ACHN (cell line): Measurements from ENCODE around the gene CTNNB1.

ENCODE experiments used
- DNase-seq: peaks from one replicate; pipeline ENCODE4 v3.0.0-alpha.2; 2015
- in situ Hi-C: cut with HindIII; loops from 2 replicates; pipeline ENCODE4 v1.10.0; 2017; ENCODE audit warnings: low sequenced_read_pairs, low pct_ligation_motif_present, low pct_unique_long_range_greater_than_20kb

The CTNNB1 gene

DNA sequence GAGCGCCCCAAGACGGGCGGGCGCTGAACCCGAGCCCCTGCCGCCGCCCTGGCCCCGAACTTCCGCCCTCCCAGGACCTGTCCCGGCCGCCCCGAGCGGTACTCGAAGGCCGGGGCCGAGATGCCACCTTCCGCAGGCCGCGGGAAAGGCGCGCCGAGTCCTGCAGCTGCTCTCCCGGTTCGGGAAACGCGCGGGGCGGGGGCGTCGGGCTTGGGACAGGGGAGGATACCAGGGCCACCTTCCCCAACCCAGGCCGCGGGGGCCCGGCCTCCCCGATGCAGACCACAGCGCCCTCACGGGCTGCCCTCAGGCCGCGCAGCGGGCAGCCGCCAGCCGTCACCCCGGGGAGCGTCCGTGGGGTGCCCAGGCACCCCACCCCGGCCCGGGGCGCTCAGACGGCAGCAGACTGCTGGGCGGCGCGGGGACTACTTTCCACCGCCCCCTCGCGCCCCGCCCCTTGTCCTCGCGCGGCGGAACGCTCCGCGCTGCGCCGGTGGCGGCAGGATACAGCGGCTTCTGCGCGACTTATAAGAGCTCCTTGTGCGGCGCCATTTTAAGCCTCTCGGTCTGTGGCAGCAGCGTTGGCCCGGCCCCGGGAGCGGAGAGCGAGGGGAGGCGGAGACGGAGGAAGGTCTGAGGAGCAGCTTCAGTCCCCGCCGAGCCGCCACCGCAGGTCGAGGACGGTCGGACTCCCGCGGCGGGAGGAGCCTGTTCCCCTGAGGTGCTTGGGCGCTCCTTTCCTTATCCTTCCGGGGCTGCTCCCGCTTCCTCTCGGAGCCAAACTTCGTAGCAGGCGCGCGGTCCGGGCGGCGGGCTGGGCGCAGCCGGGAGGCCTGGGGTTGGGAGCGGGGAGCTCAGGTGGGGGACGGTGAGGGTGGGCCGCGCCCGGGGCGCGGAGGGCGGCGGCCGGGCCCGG lies at the start of gene CTNNB1:
Gene CTNNB1, plus strand, starts transcription at position 556 of the 916 bp plus-strand sequence. CDS start 24,564 bp downstream, outside the sequence.
- in situ Hi-C loops: no loop called here
- peak; percentile 91 for DNase-seq

DNA sequence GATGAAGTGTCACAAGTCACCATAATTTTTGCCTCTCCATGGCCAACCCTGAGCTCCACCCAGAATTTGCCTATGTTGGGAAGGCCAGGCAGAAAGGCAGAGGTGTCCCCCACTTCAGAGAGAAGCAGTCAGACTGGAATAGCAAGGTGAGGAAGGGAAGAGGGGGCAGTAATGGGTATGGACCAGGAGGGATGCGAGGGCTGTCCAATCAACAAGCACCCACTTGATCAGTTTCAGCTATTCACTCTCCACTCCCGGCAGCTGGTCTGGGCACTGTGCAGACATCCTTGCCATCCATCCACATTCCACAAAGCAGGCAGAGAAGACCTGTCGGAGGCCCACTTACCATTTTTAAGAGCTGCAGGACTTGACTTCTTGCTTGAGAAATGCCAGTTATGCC lies 43.5 kb upstream of the CTNNB1 start:
- no peak for DNase-seq
- in situ Hi-C loops: no loop called here

DNA sequence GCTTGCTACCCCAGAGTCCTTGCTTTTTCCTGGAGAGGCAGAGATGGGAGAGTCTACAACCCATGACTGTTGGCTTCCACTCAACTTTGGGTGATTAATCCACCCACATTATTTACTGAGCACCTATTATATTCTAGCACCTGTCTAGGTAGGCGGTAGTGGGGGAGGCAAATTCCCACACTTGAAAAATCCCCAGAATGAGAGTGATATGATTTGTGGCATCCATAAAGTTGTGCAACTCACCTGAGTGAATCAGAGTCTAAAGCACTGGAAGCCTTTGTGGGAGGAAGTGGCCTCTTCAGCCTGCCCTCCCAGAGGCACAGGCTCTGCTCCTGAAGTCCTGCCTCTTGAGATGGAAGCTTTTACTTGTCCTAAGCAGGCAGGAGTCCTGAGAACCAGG lies 40.4 kb upstream of the CTNNB1 start:
- DNase-seq: no peak
- in situ Hi-C loops: no loop called here

DNA sequence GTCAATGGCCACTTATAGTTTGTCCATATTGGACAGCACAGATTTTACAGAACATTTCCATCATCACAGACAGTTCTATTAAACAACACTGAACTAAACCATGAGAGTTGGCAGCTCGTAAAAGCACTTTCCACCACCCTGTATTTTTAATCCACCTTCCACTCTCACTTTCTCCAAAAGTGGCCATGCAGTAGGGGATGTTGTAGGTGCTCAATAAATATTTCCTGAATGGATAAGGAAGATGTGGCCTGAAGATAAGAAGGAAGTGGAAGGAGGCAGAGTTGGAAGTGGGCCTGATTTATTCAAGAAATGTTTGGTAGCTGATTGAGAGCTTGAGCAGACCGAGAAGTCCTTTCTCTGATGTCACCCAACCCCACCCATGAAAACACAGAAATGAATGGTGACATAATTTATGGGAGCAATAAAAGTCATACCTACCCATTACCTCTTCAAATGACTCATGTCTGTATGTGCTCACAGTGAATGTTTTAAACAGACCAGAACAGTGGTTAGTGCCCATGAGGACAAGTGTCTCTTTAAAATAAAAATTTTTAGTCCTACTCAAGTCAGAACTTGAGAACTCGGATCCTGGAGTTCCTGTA lies 39.6 kb upstream of the CTNNB1 start:
- no peak for DNase-seq
- in situ Hi-C loops: no loop called here

DNA sequence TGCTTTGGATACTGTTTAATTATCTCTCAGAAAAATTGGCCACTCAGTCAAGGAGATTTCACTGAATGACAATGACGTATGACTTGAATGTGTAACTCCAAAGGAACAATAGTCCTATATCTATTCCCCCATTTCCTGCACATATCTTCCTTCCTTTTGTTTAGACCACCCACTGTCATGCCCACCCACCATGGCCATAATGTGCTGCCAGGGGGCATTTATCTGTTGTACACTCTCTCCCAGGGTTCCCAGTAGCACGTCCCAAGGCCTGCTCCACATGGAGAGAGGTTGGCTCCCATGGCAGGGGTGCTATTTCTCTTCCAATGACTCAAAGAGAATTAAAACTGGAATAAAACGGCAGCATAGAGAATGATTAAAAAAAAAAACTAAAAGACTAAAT lies 36.8 kb upstream of the CTNNB1 start:
- in situ Hi-C loops: no loop called here
- DNase-seq: no peak

DNA sequence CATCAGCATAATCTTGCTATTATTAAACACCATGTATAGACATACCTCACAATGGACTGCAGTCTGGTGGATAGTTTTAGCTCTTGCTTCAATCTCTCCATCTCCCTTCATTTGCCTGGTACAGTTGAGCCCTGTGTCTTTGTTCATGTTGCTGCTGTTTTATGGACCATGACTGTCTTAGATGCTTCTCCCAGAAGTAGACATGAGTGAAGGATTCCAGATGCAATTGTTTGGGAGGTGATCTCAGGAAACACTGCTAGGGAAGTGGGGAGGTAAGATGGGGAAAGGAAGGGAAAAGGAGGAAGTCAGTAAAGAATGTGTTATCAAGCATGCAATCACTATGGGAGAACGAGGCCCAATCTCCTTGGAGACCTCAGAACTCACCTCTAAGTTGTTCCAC lies 36.3 kb upstream of the CTNNB1 start:
- in situ Hi-C loops: no loop called here

DNA sequence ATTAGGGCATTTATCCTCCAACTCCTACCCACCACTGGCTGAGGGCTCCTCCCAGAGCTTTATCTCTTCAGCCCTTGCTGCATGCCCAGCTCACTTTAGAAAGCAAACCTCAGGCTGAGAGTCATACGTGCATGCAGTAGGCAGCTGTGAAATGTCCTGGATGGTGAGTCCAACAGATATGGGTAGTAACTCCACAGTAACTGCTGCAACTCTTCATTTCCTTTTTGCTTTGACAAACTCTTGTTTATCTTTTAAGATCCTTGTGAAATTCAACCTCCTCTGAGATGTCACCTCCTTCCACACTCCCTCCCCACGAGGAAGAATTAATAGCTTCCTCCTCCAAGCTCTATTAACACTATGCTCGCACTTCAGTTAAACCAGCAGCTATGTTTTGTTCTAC lies 35.9 kb upstream of the CTNNB1 start:
- DNase-seq: no peak
- in situ Hi-C loops: no loop called here

More for the DNA sequence above, 36.3 kb upstream of the CTNNB1 start:
- no peak for DNase-seq

DNA sequence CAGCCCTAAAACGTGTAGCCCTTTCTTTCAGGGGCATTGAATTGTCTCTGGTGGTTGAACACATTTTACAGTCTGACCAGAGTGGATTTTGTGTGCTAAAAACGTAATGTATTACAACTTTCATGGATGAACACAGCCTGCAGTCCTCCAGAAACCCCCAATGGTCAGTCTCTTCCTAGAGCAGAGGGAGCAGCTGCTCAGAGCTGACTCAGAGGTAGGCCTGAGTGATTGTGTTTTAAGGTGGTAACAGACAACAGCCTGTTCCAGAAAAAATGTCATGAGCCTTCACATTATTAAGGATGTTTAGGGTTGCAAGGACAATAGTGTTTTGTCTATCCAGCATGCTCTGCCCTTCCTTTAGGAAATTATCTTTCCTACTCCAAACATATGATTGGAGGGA lies 34.5 kb upstream of the CTNNB1 start:
- in situ Hi-C loops: no loop called here
- no peak for DNase-seq

DNA sequence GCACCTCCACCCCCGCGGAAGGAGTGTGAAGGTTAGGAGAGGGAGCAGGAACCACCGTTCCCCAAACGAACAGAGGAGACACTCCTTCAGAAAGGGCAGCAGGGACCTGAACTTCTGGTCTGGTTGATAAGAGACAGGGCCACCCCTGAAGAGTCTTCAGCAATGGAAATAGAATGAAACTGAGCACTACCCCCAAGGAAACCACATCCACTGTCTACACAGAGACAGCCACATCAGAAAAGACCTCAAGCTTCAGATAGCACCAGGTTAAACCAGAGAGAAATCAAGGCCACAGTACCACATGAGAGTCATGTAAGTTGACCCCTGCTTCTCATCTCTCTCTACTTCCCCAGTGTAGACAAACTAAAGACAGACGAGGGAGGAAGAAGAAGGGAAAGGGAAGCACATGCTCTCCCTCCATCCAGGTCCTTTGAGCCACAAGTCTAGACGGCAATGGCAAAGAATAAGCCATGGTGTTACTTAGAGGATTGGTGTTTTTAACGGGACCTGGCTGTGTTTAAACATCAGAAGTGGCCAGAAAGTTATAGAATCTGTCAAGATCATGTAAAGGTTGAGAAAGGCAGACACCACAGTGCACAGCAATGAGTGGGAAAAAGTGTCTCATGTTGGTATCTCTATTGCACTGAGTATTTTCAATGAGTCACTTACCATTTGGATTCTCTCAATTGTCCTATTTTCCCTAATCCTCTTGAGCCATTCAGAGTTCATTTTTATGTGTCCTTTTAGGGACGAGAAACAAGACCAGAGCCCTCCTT lies 31.4 kb upstream of the CTNNB1 start:
- DNase-seq: no peak
- in situ Hi-C loops: no loop called here

DNA sequence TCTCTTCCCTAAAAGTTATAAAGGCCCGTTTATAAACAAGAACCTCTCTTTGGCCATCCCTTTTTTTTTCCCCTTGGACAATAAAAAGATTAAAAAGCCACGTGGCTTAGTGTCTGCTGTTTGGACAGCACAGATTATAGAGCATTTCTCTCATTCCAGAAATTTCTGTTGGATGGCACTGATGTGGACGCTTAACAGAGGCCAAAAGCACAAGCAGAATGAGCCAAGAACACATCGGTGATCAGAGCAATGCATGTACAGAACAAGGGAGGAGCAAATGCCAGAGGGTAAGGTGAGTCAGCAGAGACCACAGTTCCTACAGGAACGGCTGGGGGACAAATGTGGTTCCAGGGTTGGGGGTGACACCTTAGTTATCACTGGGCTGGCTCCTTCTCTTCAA lies 30.3 kb upstream of the CTNNB1 start:
- DNase-seq: no peak
- in situ Hi-C loops: no loop called here

DNA sequence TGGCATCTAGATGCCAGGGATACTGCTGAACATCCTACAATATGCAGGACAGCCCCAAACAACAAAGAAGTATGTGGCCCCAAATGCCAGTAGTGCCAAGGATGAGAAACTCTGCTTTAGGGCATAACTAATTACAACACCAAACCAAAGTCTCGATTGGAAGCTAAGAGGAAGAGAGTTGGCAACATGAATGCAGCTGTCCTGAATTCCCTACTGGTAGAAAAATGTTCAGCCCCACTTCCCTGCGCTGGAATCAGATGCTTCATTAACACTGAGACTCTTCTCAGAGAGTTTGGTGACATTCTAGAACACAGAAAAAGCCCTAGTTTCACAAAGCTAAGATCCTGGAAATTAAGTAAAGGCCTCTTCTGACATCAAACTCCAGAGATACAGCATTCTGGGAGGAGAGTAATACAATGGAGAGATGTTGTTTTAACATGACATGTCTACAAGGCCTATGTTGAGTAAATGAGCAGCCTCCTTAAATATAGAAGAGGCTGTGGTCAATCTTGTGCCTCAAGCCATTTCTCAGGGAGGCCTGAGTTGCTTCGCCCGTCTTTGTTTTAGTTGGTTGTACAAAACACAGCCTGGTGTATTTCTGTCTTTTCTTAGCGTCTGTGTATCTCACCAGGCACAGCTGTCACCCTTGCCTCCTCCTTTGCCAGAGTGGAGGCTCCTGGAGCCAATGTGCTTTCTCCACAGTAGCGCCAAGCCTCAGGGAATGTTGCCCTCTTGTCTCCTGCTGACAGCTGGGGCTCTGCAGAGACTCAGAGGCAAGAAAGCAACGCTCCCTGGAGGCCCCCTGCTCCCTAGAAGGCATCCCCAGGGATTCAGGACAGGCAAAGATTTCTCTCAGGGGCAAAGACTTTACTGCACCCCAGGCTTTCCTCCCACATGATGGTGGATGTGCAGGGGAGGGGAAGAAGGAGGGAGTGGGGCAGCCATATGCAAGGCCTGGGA lies 25.1 kb upstream of the CTNNB1 start:
- in situ Hi-C loops: no loop called here
- DNase-seq: no peak

DNA sequence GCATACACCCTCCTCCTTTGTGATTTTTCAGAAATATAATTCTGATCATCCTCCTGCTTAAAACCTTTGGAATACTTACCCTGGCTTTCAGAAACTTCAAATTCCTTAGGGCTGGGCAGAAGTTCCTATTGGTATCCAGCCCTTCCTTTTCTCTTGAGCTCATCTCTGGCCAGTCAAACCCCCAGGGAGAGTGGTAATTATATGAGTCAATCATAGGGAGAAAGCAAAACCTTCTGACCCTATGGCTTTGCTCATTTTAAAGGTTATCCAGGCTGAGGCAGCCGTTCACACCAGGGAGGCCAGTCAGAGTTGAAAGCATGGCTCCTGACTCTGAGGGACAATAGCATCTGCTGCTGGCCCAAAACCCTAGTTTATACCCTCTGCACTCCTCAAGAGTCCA lies 23.9 kb upstream of the CTNNB1 start:
- in situ Hi-C loops: no loop called here
- no peak for DNase-seq

DNA sequence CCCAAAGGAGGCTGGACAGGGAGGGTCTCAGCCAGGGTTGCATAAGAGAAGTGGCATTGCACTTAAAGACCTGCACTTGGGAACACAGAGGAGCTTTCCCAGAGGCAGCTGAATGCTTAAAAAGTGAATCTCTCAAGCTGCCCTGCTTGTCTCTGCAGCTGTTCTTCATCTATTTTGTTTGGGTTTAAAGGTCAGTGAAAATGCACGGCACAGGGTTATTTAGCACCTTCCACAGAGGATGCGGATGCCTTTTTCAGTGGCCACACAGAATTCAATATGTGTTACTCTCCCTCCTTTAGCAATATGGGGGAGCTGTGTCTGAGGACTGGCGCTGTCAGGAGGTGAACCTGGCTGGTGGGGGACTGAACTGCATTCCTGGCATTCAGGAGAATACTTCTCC lies 22.7 kb upstream of the CTNNB1 start:
- in situ Hi-C loops: no loop called here
- no peak for DNase-seq

DNA sequence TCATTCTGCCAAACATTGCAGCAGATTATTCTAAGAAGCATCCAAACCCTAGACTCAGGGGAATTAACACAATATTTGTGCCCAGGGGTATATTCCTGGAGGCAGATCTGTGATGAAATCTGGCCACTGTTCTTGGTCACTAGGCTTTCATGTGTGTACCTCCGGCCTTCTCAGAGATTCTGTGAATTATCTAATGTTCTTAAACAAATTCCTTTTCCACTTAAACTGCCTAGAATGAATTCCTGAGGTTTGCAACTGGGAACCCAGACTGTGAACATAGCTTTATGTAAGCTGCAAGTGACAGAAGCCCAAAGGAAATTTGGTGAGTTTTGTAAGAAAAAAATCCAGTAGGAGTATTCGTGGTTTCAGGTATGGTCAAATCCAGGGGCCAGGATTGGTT lies 20.7 kb upstream of the CTNNB1 start:
- in situ Hi-C loops: no loop called here

DNA sequence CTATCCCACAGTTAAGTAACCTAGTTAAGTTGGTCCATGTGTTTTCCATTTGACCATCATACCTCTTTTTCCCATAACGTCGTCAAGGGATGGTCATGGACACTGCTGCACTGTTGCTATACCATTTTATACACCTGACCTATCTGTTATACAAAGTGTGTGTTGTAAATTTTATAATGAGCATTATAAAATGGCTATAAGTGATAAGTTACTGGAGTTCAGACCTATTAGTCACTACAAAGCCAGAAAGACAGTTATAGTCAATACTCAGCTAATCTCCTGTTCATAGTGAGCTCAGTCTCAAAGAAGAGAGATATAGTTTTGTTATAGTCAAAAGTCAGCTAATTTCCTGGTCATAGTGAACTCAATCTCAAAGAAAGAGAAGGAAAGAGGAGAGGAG lies 18.9 kb upstream of the CTNNB1 start:
- DNase-seq: no peak
- in situ Hi-C loops: no loop called here

More for the DNA sequence above, 20.7 kb upstream of the CTNNB1 start:
- DNase-seq: no peak

DNA sequence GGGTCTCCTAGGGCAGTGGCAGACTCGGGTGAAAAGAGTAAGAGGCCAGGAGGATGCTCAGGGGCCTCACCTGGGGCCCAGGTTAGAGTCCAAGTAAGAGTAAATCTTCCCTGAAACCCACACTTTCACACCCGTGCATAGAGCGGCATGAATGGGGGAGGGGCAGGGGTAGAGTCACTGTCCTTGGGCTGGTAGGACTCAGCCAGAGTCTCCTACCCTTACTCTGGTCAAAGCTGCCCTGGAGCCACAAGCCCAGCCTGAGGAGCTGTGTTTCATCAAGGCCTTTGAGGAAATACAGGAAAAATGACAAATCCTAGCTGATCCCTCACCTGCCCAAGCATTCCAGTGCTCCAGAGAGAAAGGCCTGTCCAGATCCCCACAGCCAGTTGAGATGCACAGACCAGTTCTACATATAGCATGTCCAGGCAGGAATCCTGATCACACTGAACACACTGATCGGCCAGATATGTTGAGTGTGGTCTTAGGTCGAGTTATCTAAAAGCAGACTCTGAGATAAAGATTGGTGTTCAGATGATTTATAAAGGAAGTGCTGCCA lies 16.7 kb upstream of the CTNNB1 start:
- in situ Hi-C loops: no loop called here

DNA sequence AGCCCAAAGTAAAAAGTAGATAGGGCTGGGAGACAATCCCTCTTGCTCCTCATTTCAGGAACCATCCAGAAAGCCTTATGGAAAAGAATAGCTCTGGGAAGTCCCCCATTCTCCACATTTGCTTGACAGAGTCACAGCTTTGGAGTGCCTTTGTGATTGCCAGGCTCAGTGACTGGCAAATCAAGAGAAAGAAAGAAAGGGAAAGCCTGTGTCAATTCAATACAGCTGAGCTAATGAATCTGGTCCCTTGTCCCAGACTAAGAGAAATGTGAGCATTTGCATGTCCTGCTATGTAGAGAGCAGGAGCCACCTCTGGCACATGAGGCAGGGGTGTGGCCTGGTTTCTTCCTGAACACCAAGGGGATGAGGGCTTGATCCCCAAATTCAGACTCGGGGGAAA lies 14.9 kb upstream of the CTNNB1 start:
- in situ Hi-C loops: no loop called here
- no peak for DNase-seq

More for the DNA sequence above, 16.7 kb upstream of the CTNNB1 start:
- DNase-seq: no peak

DNA sequence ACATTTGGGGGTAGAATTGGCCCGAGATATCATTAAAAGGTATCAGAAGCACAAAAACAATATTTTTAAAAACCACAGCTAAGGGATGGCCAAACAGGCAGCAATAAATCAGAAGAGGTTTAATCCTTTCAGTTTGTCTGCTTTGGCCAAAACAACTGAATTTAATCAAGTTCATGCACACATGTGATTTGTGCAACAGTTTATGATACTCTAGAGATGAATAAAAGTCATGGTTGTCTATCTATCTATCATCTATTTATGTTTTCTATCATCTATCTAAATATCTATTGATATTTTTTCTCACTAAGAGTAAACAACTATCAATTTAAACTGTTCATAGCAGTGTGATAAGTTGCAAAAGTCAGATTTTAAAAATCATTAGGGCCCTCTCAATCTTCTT lies 13.0 kb upstream of the CTNNB1 start:
- DNase-seq: no peak
- in situ Hi-C loops: no loop called here
